ENCODE data around the gene CCDC107.

- TF ChIP-seq POLR2A (IDR thresholded peaks at IDR 0.05) (no peak), CTCF (IDR thresholded peaks at IDR 0.05) (no peak)
Measured at GRCh38 chr9:35629597-35629996, 28.5 kb upstream of the CCDC107 start.
